MM.1S (cell line): ENCODE data around the gene PCSK1N.

Experiments used
- EZH2 ChIP-seq: fragments of 300-600 bp; sonication (generic); optimal IDR thresholded peaks from 2 replicates; pipeline ENCODE3; 2017; ENCODE audit warnings: low read depth, mild to moderate bottlenecking, antibody characterized with exemption, low read length, mixed read lengths
- EZH2phosphoT487 ChIP-seq: fragments of 300-600 bp; sonication (generic); IDR thresholded peaks from 2 replicates; pipeline ENCODE4 v1.6.1; 2018; ENCODE audit warnings: antibody characterized with exemption, low read length
- TF ChIP-seq, protein P1 (sequence below): fragments of 300-600 bp; sonication (generic); IDR thresholded peaks from 2 replicates; pipeline ENCODE4 v1.5.1; 2016; ENCODE audit warnings: antibody characterized with exemption, low read length, mixed read lengths

DNA sequence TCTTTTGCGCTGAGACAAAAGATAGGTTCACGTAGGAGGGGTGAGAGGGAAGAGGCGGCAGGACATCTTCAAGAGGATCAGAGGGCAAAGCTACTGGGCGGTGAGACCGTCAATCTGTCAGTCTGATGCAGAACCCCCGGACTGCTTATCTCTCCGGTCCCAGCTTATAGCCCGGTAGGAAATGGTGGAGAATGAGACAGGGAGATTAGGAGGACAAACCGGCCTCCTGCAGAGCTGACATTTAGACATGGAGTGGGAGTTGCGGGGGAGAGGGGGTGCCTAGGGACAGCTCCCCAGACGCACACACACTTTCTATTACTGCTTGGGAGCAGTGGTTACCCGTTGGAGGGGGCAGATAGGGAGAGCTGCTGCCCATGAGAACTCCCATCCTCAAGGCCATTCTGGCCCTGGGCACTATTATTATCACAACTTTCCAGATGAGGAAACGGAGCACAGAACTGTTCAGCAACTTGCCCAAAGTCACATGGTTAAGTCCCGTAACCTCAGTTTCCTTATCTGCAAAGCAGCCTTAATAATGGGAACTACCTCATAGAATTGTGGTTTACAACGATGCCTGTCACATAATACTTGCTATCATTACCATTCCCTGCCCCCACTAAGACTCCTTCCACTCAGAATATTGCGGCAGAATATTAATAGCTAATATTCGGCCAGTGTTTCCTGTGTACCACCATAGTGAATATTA is 34.7 kb downstream of the PCSK1N start:
- TF ChIP-seq EZH2 (no peak), EZH2phosphoT487 (no peak)
- TF ChIP-seq, protein P1, sequence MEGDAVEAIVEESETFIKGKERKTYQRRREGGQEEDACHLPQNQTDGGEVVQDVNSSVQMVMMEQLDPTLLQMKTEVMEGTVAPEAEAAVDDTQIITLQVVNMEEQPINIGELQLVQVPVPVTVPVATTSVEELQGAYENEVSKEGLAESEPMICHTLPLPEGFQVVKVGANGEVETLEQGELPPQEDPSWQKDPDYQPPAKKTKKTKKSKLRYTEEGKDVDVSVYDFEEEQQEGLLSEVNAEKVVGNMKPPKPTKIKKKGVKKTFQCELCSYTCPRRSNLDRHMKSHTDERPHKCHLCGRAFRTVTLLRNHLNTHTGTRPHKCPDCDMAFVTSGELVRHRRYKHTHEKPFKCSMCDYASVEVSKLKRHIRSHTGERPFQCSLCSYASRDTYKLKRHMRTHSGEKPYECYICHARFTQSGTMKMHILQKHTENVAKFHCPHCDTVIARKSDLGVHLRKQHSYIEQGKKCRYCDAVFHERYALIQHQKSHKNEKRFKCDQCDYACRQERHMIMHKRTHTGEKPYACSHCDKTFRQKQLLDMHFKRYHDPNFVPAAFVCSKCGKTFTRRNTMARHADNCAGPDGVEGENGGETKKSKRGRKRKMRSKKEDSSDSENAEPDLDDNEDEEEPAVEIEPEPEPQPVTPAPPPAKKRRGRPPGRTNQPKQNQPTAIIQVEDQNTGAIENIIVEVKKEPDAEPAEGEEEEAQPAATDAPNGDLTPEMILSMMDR: no peak
